OCI-LY1 (cell line): ENCODE data around the gene INPP5B.

Experiments used
- CTCF ChIP-seq: fragments of 200-600 bp; sonication (generic), shearing (Covaris generic); IDR thresholded peaks from 2 replicates; pipeline ENCODE4 v1.5.1; 2017; ENCODE audit warnings: mild to moderate bottlenecking, antibody characterized with exemption, low read length, moderate library complexity, mixed read lengths
- EZH2 ChIP-seq: fragments of 200-600 bp; sonication (generic), shearing (Covaris generic); IDR thresholded peaks from 2 replicates; pipeline ENCODE4 v1.8.0; 2017; ENCODE audit warnings: borderline replicate concordance, mixed run types, mild to moderate bottlenecking, antibody characterized with exemption, low read length, moderate library complexity, mixed read lengths

- TF ChIP-seq CTCF (no peak), EZH2 (no peak)
Observed at GRCh38 chr1:37884145-37884544, 62.7 kb downstream of the INPP5B start.
